SIG-M5 (cell line): Measurements from ENCODE around the gene EDA2R.
A peak's percentile ranks its signal among the peaks of the same experiment; 100 is the strongest.

ENCODE experiments used
- DNase-seq: peaks from one replicate; lab custom pipeline; 2025; lab: John Stamatoyannopoulos, UW

The EDA2R gene, protein sequence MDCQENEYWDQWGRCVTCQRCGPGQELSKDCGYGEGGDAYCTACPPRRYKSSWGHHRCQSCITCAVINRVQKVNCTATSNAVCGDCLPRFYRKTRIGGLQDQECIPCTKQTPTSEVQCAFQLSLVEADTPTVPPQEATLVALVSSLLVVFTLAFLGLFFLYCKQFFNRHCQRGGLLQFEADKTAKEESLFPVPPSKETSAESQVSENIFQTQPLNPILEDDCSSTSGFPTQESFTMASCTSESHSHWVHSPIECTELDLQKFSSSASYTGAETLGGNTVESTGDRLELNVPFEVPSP

GRCh38 chrX:66638591-66639500 lies at the start of gene EDA2R:
Gene EDA2R (minus strand): TSS chrX:66639078. CDS start chrX:66616020, 23,058 bp downstream.
- peak; percentile 80 for DNase-seq

GRCh38 chrX:66684196-66684595 lies 45.3 kb upstream of the EDA2R start:
- DNase-seq = no peak

- no peak for DNase-seq
Observed at GRCh38 chrX:66680451-66680850, 41.6 kb upstream of the EDA2R start.

GRCh38 chrX:66677430-66677829 lies 38.6 kb upstream of the EDA2R start:
- DNase-seq = no peak

- no peak for DNase-seq
Observed at GRCh38 chrX:66676990-66677389, 38.1 kb upstream of the EDA2R start.

DNA sequence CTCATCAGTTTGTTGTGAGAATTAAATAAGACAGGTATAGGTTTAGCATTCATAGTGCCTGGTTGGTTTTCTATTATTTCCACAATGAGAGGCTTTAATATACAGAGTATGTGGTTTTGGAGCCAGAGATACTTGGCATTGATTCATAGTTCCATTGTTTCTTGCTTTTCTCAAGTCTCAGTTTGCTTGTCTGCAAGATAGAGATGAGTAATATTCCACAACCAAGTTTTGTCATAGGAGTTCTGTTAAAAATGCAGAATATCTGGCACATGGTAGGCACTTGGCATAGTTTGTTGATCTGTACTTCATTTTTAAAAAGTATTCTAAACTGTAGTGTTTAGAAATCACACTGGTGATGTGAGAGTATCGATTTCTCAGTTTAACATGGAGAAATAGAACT lies 37.5 kb upstream of the EDA2R start:
- DNase-seq = no peak

DNA sequence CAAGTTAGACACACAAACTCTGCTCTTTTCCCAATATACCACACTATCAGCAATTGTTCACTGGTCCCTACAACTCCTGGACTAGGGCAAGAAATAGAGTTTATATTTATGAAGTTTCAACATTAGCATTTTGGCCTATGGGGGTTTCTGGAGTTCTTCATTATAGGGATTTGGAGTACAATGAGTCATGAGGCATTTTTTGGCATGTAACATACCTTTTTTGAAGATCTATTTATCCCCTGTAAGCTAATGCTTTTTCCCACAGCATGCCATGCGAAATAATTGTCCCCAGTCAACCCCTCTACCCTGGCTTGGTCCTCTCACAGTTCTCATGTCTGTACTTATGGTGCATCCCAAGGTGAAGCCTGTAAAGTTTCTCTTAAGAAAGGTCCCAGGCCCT lies 36.7 kb upstream of the EDA2R start:
- no peak for DNase-seq

DNA sequence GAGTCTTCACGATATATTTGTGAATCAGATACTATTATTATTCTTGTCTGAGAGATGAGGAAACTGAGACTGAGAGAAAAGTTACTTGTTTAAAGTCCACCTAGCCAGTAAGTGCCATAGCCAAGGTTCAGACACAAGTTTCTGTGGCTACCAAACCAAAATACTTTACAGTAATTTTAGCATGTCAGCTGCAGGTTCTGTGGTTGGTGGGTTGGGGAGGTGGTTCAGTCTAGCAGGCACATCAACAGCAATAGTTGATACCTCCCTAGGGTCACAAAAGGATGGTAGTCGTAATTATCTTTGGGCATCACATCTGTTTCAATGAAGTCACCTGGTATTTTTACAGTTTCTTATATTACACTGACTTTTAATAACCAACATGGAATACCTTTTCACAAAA lies 35.6 kb upstream of the EDA2R start:
- no peak for DNase-seq

GRCh38 chrX:66672106-66672505 lies 33.2 kb upstream of the EDA2R start:
- no peak for DNase-seq

GRCh38 chrX:66654411-66654810 lies 15.5 kb upstream of the EDA2R start:
- DNase-seq = no peak

DNA sequence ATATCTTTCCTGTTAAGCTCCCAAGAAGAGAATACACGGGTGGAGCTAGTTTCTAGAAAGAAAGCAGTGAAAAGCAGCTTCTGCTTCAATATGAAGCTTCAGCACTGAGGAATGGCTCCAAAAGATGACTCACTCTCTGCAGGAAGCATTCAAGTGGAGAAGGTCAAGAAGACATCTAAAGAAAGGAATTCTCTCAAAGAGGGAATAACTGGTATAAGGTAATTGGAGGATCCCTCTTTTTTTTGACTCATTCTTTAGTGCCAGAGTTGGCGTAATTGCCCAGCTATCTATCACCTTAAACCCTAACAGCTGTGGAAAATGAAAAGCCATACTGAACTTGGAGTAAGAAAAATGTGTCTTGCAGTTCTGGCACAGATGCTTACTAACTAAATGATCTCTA lies 3.5 kb downstream of the EDA2R start:
- DNase-seq = no peak

GRCh38 chrX:66634272-66634671 lies 4.6 kb downstream of the EDA2R start:
- no peak for DNase-seq

DNA sequence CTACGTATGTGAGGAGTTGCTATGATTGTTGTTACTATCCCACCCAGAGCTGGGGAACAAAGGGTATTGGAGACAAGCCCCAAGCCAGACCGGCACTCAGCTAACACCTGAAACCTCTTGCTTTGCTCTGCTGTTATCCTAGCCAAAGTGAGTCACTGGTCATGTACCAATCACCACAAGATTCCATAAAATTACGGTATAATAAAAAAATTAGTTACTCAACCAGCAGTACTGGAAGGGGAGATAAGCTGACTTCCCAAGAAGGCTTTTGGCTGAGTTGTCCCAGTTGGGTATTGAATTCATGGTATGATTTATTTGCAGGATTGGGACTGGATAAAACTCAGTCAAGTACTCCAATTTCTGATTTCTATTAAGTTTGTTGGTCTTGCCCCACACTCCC lies 5.3 kb downstream of the EDA2R start:
- DNase-seq = no peak

- no peak for DNase-seq
Observed at GRCh38 chrX:66632981-66633380, 5.9 kb downstream of the EDA2R start.

DNA sequence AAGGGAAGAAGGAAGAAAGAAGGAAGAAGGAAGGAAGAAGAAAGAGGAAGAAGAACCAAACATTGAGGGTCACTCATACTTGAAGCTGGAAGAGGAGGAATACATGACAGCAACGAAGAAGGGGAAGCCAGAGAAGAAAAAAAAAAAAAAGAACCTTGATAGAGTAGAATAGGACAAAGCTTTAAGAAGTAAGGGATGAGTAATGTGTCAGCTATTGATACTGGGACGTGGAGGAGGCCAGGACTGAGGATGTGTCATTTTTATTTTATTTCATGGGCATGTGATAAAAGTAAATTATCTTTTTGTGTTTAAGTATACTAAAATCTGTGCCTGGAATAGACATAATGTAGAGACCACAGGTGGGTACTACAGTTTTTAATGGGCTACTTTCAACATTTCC lies 6.4 kb downstream of the EDA2R start:
- no peak for DNase-seq

DNA sequence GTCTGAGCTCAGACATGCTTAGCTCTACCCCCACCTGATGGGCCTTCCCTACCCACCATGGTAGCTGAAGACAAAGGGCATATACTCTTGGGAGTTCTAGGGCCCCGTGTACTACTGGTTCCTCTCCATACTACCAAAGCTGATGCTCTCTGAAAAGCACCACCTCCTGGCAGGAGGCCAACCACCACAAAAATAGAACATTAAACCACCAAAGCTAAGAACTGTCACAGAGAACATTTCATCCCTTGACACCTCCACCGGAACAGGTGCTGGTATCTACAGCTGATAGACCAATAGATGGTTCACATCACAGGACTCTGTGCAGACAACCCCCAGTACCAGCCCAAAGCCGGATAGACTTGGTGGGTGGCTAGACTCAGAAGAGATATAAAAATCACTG lies 13.4 kb downstream of the EDA2R start:
- no peak for DNase-seq

DNA sequence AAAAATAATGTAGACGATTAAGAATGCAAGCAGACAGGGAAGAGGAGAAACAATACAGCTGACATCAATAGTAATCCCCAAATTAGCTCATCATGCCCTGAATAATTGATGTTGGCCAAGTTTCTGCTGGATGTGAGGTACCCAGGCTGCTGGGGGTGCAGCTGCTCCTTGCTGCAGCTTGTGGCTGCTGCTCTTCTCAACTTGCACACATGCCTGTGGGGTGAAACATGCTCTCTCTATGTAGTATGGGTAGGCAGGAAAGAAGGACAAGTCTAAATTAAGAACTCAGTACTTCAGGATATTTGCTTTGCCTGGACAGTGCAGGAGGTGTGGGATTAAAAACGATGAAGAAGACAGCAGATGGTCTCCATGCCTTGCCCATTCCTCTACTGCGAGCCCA lies 16.7 kb downstream of the EDA2R start:
- DNase-seq = no peak

GRCh38 chrX:66616944-66617343 lies 21.9 kb downstream of the EDA2R start:
- no peak for DNase-seq

GRCh38 chrX:66602381-66602938 lies 36.4 kb downstream of the EDA2R start:
- no peak for DNase-seq

DNA sequence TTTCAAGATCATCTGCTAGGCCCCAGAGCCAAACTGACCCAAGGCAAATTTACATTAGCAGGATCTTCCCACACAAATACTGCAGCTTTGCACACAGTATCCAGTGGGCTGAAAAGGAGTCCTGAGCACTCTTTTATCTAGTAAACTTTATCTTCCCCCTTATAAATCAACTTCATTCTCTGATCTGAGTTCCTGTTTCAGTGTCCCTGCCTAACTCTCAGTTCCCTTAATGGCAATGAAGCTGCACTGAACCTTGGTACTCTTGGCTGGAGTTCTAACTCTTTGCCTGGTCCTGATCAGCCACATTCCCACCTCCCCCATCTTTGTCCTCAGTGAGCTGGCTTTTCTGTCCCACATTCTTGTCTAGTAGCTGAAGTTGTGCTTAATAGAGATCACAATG lies 37.4 kb downstream of the EDA2R start:
- no peak for DNase-seq

- no peak for DNase-seq
Observed at GRCh38 chrX:66579219-66579618, 59.7 kb downstream of the EDA2R start.

GRCh38 chrX:66553973-66554372 lies 84.9 kb downstream of the EDA2R start:
- DNase-seq = no peak

DNA sequence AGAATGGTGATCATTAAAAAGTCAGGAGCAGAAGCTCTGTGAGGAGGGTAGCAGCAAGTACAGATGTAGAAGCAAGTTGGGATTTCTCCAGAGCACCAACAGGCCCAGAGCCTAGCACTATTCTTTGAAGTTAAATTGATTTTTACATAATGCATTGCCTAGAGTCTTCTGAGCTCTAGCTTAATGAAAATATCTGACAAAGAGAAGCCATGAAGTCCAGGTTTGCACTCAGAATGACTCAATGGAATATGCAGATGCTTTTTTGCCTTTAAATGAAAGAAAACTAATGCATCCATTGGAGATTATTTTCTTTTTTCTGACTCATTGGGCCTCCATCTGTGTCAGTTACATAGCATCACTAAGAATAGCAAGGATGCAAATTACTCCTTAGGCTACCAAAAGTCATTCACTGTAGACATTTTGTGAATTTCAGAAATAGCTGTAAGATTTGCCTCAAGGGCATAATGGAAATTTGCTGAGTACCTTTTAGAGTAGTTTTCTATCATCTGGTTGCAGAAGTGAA lies 91.0 kb downstream of the EDA2R start:
- no peak for DNase-seq
